Fibroblast of the aortic adventitia (primary cell): ENCODE data around the gene DNMT1. TPM values are rescaled to one million over a fixed set of nuclear protein-coding genes. Genes with fewer than 3 reads are reported as not detected.

Experiments used
- DNase-seq: peaks from one replicate; pipeline ENCODE4 v3.0.0-alpha.2; 2010; ENCODE audit warnings: low read depth
- H3K4me3 ChIP-seq: 2 replicates; pipeline ENCODE4 v1.5.1; 2011; ENCODE audit warnings: low read depth, mild to moderate bottlenecking, control low read depth, low read length, moderate library complexity
- CTCF ChIP-seq: IDR thresholded peaks from 2 replicates; pipeline ENCODE4 v1.5.1; 2011; ENCODE audit warnings: mild to moderate bottlenecking, low read length, control low read depth, inconsistent platforms; ENCODE audit not compliant: insufficient read depth
- total RNA-seq: library from RNA; depleted of rRNA; stranded (reverse); fragments of >200 nt; gene quantifications from 2 replicates; pipeline ENCODE4 v1.2.3, GENCODE V29; 2012; ENCODE audit warnings: low replicate concordance

The DNMT1 gene
- total RNA-seq, 1 donor, result 116 TPM

DNA sequence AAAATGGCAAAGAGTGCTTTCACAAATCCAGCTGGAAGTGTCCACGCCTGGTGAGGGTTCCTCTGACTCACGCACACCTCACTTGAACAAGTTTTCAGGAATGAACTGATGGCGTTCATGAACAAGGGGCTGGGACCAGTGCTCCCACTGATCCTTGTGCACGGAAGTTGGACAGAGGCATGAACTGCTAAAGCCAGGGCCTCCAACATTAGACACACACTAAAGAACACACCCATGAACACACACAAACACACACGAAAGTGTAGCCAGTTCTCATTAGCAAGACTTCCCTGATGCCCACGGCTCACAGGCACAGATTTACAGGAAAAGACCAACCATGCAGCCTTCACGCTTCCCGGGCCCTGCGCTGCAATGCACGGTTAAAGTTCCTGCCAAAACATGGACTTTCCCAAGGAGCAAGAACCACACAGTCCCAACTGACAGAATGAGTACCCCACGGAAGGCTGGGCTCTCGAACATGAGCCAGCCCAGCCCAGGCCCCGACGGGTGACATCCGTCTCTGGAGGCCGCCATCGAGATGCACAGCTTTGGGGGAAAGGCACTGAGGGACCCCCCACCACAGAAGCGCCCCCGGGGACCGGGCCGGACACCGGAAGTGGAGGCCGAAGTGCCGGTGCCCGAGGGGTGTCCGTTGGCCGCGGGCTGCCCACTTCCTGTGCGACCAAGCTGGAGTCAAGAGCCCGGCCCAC is 808 bp downstream of the DNMT1 start:
- peak overlapping the region; percentile 83 for H3K4me3 ChIP-seq
- peak; percentile 70 for DNase-seq
- no peak for TF ChIP-seq CTCF

GRCh38 chr19:10192922-10193321 is 1.8 kb downstream of the DNMT1 start:
- H3K4me3 ChIP-seq, result peak overlapping the region; percentile 83
- TF ChIP-seq CTCF, result no peak
- DNase-seq, result no peak

- no peak for TF ChIP-seq CTCF
- DNase-seq, result peak; percentile 99
- H3K4me3 ChIP-seq, result no peak overlapping the region
Measured at GRCh38 chr19:10191347-10191746, 3.4 kb downstream of the DNMT1 start.

DNA sequence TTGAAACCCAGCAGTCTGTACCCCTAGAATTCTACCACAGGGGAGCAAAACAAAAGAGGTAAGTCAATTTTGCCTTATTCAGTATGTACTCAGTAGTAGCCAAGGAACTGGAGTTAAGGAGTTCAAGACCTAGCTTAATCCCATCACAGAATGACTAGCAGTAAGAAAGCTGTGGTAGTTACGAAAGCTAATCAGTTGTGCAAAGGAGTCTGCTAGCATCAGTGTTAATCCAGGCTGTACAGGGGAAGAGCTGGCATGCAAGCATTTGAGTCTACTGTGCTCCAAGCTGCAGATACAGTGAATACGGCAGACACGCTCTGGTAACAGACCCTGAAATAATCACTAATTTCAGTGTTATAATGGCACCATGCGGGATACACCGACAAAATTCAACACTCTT is 4.7 kb downstream of the DNMT1 start:
- peak; percentile 11 for DNase-seq

GRCh38 chr19:10189616-10190015 is 5.1 kb downstream of the DNMT1 start:
- DNase-seq, result no peak
- TF ChIP-seq CTCF, result no peak
- no peak overlapping the region for H3K4me3 ChIP-seq

More for the DNA sequence above, 4.7 kb downstream of the DNMT1 start:
- no peak overlapping the region for H3K4me3 ChIP-seq
- TF ChIP-seq CTCF, result no peak

DNA sequence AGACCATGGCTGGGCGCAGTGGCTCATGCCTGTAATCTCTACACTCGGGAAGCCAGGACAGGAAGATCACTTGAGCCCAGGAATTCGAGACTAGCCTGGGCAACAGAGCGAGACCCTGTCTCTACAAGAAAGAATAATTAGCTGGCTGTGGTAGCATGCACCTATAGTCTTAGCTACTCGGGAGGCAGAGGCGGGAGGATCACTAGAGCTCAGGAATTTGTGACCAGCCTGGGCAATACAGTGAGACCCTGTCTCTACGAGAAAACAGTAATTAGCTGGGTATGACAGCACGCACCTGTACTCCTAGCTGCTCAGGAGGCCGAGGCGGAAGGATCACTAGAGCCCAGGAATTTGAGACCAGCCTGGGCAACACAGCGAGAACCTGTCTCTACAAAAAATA is 7.4 kb downstream of the DNMT1 start:
- TF ChIP-seq CTCF, result no peak
- DNase-seq, result no peak

GRCh38 chr19:10184636-10185035 is 10.1 kb downstream of the DNMT1 start:
- no peak for DNase-seq
- TF ChIP-seq CTCF, result no peak
- no peak overlapping the region for H3K4me3 ChIP-seq

More for the DNA sequence above, 7.4 kb downstream of the DNMT1 start:
- H3K4me3 ChIP-seq, result no peak overlapping the region
